HepG2 (cell line): ENCODE results near the gene ZKSCAN5. TPM values are rescaled to one million over a fixed set of nuclear protein-coding genes. Genes with fewer than 3 reads are reported as not detected.

Experiments
- CERS6 ChIP-seq: sonication (generic); formaldehyde crosslinking; IDR thresholded peaks from 2 replicates; pipeline ENCODE4 v1.5.0; 2020; ENCODE audit warnings: missing genetic modification reagents
- CREBL2 ChIP-seq: sonication (generic); formaldehyde crosslinking; IDR thresholded peaks from 2 replicates; pipeline ENCODE4 v1.8.1; 2023; ENCODE audit warnings: missing genetic modification reagents, mild to moderate bottlenecking, borderline replicate concordance
- DNMT3B ChIP-seq: conservative IDR thresholded peaks from 2 replicates; pipeline ENCODE4 v1.6.1; 2016; ENCODE audit warnings: missing biosample characterization, control low read depth
- HNF4A ChIP-seq: sonication (generic); formaldehyde crosslinking; IDR thresholded peaks from 2 replicates; pipeline ENCODE4 v1.4.0; 2020; ENCODE audit warnings: missing genetic modification reagents
- JUNB ChIP-seq: sonication (generic); formaldehyde crosslinking; IDR thresholded peaks from 2 replicates; pipeline ENCODE4 v1.8.0; 2022; ENCODE audit warnings: missing genetic modification reagents, mild to moderate bottlenecking, borderline replicate concordance
- NFYB ChIP-seq: sonication (generic); formaldehyde crosslinking; IDR thresholded peaks from 2 replicates; pipeline ENCODE4 v1.4.0; 2020; ENCODE audit warnings: missing genetic modification reagents
- RAD51 ChIP-seq: fragments of 450-650 bp; IDR thresholded peaks from 2 replicates; pipeline ENCODE4 v1.6.1; 2016; ENCODE audit warnings: borderline replicate concordance
- ZBTB1 ChIP-seq: sonication (generic); formaldehyde crosslinking; IDR thresholded peaks from 2 replicates; pipeline ENCODE4 v1.4.0; 2020; ENCODE audit warnings: missing genetic modification reagents, borderline replicate concordance
- ZBTB20 ChIP-seq: sonication (generic); formaldehyde crosslinking; IDR thresholded peaks from 2 replicates; pipeline ENCODE4 v1.8.1; 2023; ENCODE audit warnings: missing genetic modification reagents, low read depth, mild to moderate bottlenecking, borderline replicate concordance
- ZFP36L2 ChIP-seq: sonication (generic); formaldehyde crosslinking; IDR thresholded peaks from 2 replicates; pipeline ENCODE4 v1.4.0; 2020; ENCODE audit warnings: missing genetic modification reagents
- ZIK1 ChIP-seq: sonication (generic); formaldehyde crosslinking; IDR thresholded peaks from 2 replicates; pipeline ENCODE4 v1.5.0; 2020; ENCODE audit warnings: mild to moderate bottlenecking, low read depth, missing genetic modification reagents, borderline replicate concordance
- ZNF552 ChIP-seq: sonication (generic); formaldehyde crosslinking; IDR thresholded peaks from 2 replicates; pipeline ENCODE4 v1.9.0; 2022; ENCODE audit warnings: missing genetic modification reagents, mild to moderate bottlenecking, borderline replicate concordance
- ZXDC ChIP-seq: sonication (generic); formaldehyde crosslinking; IDR thresholded peaks from 2 replicates; pipeline ENCODE4 v1.5.0; 2020; ENCODE audit warnings: mild to moderate bottlenecking, missing genetic modification reagents
- polyA plus RNA-seq, 8 experiments: library from polyadenylated mRNA; depleted of rRNA in 3 of 8; stranded (reverse) in 7 of 8; unstranded in 1 of 8; fragments of >200 nt; fragmentation: Illumina TruSeq in 4 of 8; extraction: Trizol in 4 of 8; gene quantifications; 2 replicates each; pipeline versions ENCODE4 v1.2.1 to v1.2.3, GENCODE V29; 2011 to 2016; ENCODE audit warnings: low read depth in 4 of 8, missing spikeins in 1 of 8, mixed read lengths in 1 of 8; ENCODE audit not compliant: insufficient read depth in 1 of 8
- total RNA-seq, 5 experiments: library from RNA; depleted of rRNA; stranded (reverse); fragments of >200 nt; fragmentation: Illumina TruSeq; extraction: Trizol; gene quantifications; 2 replicates each; pipeline ENCODE4 v1.2.3, GENCODE V29; 2016; ENCODE audit warnings: low read depth in 1 of 5
- TF ChIP-seq, protein P1 (sequence below): sonication (generic); formaldehyde crosslinking; IDR thresholded peaks from one replicate; pipeline ENCODE4 v1.5.1; 2020; ENCODE audit warnings: mild to moderate bottlenecking, missing genetic modification reagents; ENCODE audit errors: not compliant biosample characterization
- TF ChIP-seq, protein P2 (sequence below): sonication (generic); formaldehyde crosslinking; IDR thresholded peaks from 2 replicates; pipeline ENCODE4 v1.8.0; 2022; ENCODE audit warnings: missing genetic modification reagents, mild to moderate bottlenecking, borderline replicate concordance

Gene ZKSCAN5
- total and polyA plus RNA-seq, 2 of the 13 experiments (the other 11 are each of a cell fraction or from before 2014, with no cell fraction given): 5.5 to 11.7 TPM

- TF ChIP-seq CERS6 (CRISPR knock-in tag) (no peak), DNMT3B (CRISPR knock-in tag) (peak; percentile 80; the same call in 1 of the 2 replicates), ZXDC (CRISPR knock-in tag) (no peak), NFYB (CRISPR knock-in tag) (peak; percentile 8; the same call in 1 of the 2 replicates), RAD51 (no peak), ZFP36L2 (CRISPR knock-in tag) (no peak), ZIK1 (CRISPR knock-in tag) (peak; percentile 56; the same call in 1 of the 2 replicates), CREBL2 (CRISPR knock-in tag) (no peak), ZNF552 (CRISPR knock-in tag) (peak; percentile 71; the same call in 1 of the 2 replicates), HNF4A (CRISPR knock-in tag) (peak; percentile 42; the same call in 1 of the 2 replicates), ZBTB20 (no peak; the same call in 1 of the 2 replicates), ZBTB1 (CRISPR knock-in tag) (no peak), JUNB (CRISPR knock-in tag) (no peak)
- TF ChIP-seq, protein P1, sequence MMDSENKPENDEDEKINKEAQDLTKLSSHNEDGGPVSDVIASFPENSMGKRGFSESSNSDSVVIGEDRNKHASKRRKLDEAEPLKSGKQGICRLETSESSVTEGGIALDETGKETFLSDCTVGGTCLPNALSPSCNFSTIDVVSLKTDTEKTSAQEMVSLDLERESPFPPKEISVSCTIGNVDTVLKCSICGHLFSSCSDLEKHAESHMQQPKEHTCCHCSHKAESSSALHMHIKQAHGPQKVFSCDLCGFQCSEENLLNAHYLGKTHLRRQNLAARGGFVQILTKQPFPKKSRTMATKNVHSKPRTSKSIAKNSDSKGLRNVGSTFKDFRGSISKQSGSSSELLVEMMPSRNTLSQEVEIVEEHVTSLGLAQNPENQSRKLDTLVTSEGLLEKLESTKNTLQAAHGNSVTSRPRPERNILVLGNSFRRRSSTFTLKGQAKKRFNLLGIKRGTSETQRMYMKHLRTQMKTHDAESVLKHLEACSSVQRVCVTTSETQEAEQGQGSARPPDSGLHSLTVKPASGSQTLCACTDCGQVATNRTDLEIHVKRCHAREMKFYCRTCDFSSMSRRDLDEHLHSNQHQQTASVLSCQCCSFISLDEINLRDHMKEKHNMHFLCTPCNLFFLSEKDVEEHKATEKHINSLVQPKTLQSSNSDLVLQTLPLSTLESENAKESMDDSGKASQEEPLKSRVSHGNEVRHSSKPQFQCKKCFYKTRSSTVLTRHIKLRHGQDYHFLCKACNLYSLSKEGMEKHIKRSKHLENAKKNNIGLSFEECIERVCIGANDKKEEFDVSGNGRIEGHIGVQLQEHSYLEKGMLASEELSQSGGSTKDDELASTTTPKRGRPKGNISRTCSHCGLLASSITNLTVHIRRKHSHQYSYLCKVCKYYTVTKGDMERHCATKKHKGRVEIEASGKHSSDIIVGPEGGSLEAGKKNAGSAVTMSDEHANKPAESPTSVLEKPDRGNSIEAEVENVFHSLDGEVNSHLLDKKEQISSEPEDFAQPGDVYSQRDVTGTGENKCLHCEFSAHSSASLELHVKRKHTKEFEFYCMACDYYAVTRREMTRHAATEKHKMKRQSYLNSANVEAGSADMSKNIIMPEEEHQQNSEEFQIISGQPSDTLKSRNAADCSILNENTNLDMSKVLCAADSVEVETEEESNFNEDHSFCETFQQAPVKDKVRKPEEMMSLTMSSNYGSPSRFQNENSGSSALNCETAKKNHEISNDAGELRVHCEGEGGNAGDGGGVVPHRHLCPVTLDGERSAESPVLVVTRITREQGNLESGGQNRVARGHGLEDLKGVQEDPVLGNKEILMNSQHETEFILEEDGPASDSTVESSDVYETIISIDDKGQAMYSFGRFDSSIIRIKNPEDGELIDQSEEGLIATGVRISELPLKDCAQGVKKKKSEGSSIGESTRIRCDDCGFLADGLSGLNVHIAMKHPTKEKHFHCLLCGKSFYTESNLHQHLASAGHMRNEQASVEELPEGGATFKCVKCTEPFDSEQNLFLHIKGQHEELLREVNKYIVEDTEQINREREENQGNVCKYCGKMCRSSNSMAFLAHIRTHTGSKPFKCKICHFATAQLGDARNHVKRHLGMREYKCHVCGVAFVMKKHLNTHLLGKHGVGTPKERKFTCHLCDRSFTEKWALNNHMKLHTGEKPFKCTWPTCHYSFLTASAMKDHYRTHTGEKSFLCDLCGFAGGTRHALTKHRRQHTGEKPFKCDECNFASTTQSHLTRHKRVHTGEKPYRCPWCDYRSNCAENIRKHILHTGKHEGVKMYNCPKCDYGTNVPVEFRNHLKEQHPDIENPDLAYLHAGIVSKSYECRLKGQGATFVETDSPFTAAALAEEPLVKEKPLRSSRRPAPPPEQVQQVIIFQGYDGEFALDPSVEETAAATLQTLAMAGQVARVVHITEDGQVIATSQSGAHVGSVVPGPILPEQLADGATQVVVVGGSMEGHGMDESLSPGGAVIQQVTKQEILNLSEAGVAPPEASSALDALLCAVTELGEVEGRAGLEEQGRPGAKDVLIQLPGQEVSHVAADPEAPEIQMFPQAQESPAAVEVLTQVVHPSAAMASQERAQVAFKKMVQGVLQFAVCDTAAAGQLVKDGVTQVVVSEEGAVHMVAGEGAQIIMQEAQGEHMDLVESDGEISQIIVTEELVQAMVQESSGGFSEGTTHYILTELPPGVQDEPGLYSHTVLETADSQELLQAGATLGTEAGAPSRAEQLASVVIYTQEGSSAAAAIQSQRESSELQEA (CRISPR knock-in tag): peak; percentile 59
- TF ChIP-seq, protein P2, sequence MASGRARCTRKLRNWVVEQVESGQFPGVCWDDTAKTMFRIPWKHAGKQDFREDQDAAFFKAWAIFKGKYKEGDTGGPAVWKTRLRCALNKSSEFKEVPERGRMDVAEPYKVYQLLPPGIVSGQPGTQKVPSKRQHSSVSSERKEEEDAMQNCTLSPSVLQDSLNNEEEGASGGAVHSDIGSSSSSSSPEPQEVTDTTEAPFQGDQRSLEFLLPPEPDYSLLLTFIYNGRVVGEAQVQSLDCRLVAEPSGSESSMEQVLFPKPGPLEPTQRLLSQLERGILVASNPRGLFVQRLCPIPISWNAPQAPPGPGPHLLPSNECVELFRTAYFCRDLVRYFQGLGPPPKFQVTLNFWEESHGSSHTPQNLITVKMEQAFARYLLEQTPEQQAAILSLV: peak; percentile 51; the same call in 1 of the 2 replicates
Observed at GRCh38 chr7:99551767-99552463, 47.5 kb downstream of the ZKSCAN5 start, which contains the start of gene FAM200A (continued).
